GM12878 (cell line): ENCODE measurements around the gene PRSS50. TPM values are rescaled to one million over a fixed set of nuclear protein-coding genes. Genes with fewer than 3 reads are reported as not detected.
"Not testable (repeated sequence)": the region's sequence is repeated elsewhere in the genome, so short reads cannot be mapped to it uniquely, and the experiment has no call there.

ENCODE experiments used
- ATAC-seq: fragments of 200-7000 bp; cut with Tn5 transposase; 3 replicates; pipeline ENCODE4 v1.9.1; 2020; ENCODE audit warnings: mild to moderate bottlenecking, moderate library complexity
- BruUV-seq: library from RNA; stranded (reverse); fragments of 400-500 nt; replicated peaks from 2 replicates; lab custom pipeline; 2021; lab: Mats Ljungman, UMichigan
- CTCF ChIA-PET: fragments of 300-600 bp; sonication (Branson Sonifier 250); formaldehyde crosslinking; extraction: SDS; loops from one replicate; lab custom pipeline; 2021; ENCODE audit warnings: inconsistent platforms; lab: Yijun Ruan, JAX
- POLR2A ChIA-PET: fragments of 350-600 bp; formaldehyde crosslinking; extraction: SDS; loops from one replicate; lab custom pipeline; 2021; ENCODE audit warnings: inconsistent platforms; lab: Charles Lee
- RAD21 ChIA-PET: fragments of 300-600 bp; sonication (Branson Sonifier 250); formaldehyde crosslinking; loops from one replicate; lab custom pipeline; 2023; ENCODE audit warnings: antibody characterized with exemption; ENCODE audit not compliant: unreplicated experiment; lab: Charles Lee
- SMC1A ChIA-PET: fragments of 300-600 bp; sonication (Branson Sonifier 250); formaldehyde crosslinking; loops from one replicate; lab custom pipeline; 2023; ENCODE audit not compliant: unreplicated experiment, uncharacterized antibody; lab: Charles Lee
- DNase-seq: peaks from one replicate; pipeline ENCODE4 v3.0.0-alpha.2; 2011; ENCODE audit warnings: low read depth, low spot score
- FAIRE-seq: peaks from 3 replicates; lab custom pipeline; 2011; peaks lifted over from hg19 to GRCh38; lab: Jason Lieb, UNC
- H2AFZ ChIP-seq: 2 replicates; pipeline ENCODE4 v1.6.0; 2011; ENCODE audit warnings: low read depth, low read length, control low read depth; ENCODE audit not compliant: control insufficient read depth
- H3K27ac ChIP-seq: 2 replicates; pipeline ENCODE4 v1.5.1; 2011; ENCODE audit warnings: control low read depth; ENCODE audit not compliant: control insufficient read depth, insufficient read depth
- H3K27me3 ChIP-seq, 2 experiments: replicated peaks in 1 of 2; 2 replicates each; pipeline versions ENCODE4 v1.6.0 to v1.6.1; 2011; ENCODE audit warnings: low read length in 1 of 2; ENCODE audit not compliant: control insufficient read depth in 2 of 2, insufficient read depth in 2 of 2
- H3K36me3 ChIP-seq, 2 experiments: 2 replicates each; pipeline ENCODE4 v1.5.1; 2011; ENCODE audit warnings: low read length in 1 of 2; ENCODE audit not compliant: control insufficient read depth in 2 of 2, insufficient read depth in 2 of 2
- H3K4me1 ChIP-seq: 2 replicates; pipeline ENCODE4 v1.6.1; 2011; ENCODE audit warnings: mild to moderate bottlenecking, low read length, moderate library complexity, mixed read lengths; ENCODE audit not compliant: control insufficient read depth, insufficient read depth
- H3K4me2 ChIP-seq: 2 replicates; pipeline ENCODE4 v1.6.0; 2011; ENCODE audit warnings: control low read depth; ENCODE audit not compliant: control insufficient read depth, insufficient read depth
- H3K4me3 ChIP-seq: fragments of 200-600 bp; sonication (generic); 2 replicates; pipeline ENCODE4 v1.5.1; 2016
- H3K79me2 ChIP-seq: 2 replicates; pipeline ENCODE4 v1.6.0; 2011; ENCODE audit warnings: low read length; ENCODE audit not compliant: control insufficient read depth, insufficient read depth
- H3K9ac ChIP-seq: 2 replicates; pipeline ENCODE4 v1.8.0; 2011; ENCODE audit warnings: low read length, control low read depth, mixed read lengths; ENCODE audit not compliant: control insufficient read depth, insufficient read depth
- H3K9me3 ChIP-seq: replicated peaks from 3 replicates; pipeline ENCODE4 v1.5.1; 2011; ENCODE audit warnings: mild to moderate bottlenecking, low read length; ENCODE audit not compliant: control insufficient read depth, insufficient read depth
- H4K20me1 ChIP-seq: 2 replicates; pipeline ENCODE4 v1.6.0; 2011; ENCODE audit not compliant: control insufficient read depth, insufficient read depth
- KLF5 ChIP-seq: fragments of 450-650 bp; IDR thresholded peaks from 2 replicates; pipeline ENCODE4 v1.6.1; 2014; ENCODE audit warnings: mild to moderate bottlenecking; ENCODE audit not compliant: partially characterized antibody
- RAD21 ChIP-seq: IDR thresholded peaks from 2 replicates; pipeline ENCODE4 v1.6.1; 2011; ENCODE audit warnings: mild to moderate bottlenecking, low read depth, low read length, moderate library complexity; ENCODE audit not compliant: insufficient read depth
- SREBF1 ChIP-seq: IDR thresholded peaks from 2 replicates; pipeline ENCODE4 v1.6.1; 2012; ENCODE audit warnings: mild to moderate bottlenecking, low read length
- TCF12 ChIP-seq: IDR thresholded peaks from 2 replicates; pipeline ENCODE4 v1.6.1; 2011; ENCODE audit warnings: low read depth, mild to moderate bottlenecking, low read length
- ZNF217 ChIP-seq: fragments of 450-650 bp; IDR thresholded peaks from 2 replicates; pipeline ENCODE4 v1.6.1; 2017; ENCODE audit warnings: antibody characterized with exemption, mild to moderate bottlenecking
- ZNF622 ChIP-seq: fragments of 450-650 bp; IDR thresholded peaks from 2 replicates; pipeline ENCODE4 v1.6.1; 2017; ENCODE audit warnings: mild to moderate bottlenecking, inconsistent platforms
- WGBS: methylation state at CpG from one replicate; pipeline ENCODE4 v1.1.6; 2016; ENCODE audit warnings: low lambda C conversion rate; ENCODE audit not compliant: insufficient replicate concordance, insufficient coverage; ENCODE audit errors: missing lambda C conversion rate; 5-methylcytosine and 5-hydroxymethylcytosine counted together
- in situ Hi-C: fragments of 300-500 bp; cut with MboI; formaldehyde crosslinking; loops from 9 replicates; pipeline ENCODE4 v1.14.3; 2018; ENCODE audit warnings: mixed read lengths
- intact Hi-C: fragments of 100-400 bp; cut with micrococcal nuclease; formaldehyde crosslinking; loops from one replicate; pipeline ENCODE4 v1.14.2; 2022; ENCODE audit not compliant: unreplicated experiment
- polyA plus RNA-seq, 11 experiments: library from polyadenylated mRNA; depleted of rRNA in 4 of 11; unstranded in 6 of 11; stranded (reverse) in 5 of 11; fragments of >200 nt; fragmentation: Nextera tagmentation in 4 of 11; fragmentation: Illumina TruSeq in 1 of 11; extraction: Ambion mirVana in 4 of 11; extraction: Trizol in 1 of 11; gene quantifications; 1 replicate in 1 of 11; 2 replicates in 10 of 11; pipeline versions ENCODE4 v1.2.1 to v1.2.3, GENCODE V29; 2011 to 2016; ENCODE audit warnings: inconsistent platforms in 2 of 11, missing spikeins in 2 of 11, low read depth in 1 of 11
- total RNA-seq, 4 experiments: library from RNA; depleted of rRNA in 3 of 4; stranded (reverse); fragments of >200 nt in 3 of 4; fragmentation: Illumina TruSeq in 1 of 4; extraction: Trizol in 1 of 4; gene quantifications; 2 replicates each; pipeline versions ENCODE4 v1.2.1 to v1.2.3, GENCODE V29; 2013 to 2021
- TF ChIP-seq, protein P1 (sequence below): IDR thresholded peaks from 2 replicates; pipeline ENCODE4 v1.6.1; 2011; ENCODE audit warnings: mild to moderate bottlenecking, low read depth, low read length, moderate library complexity; ENCODE audit not compliant: insufficient replicate concordance

Gene PRSS50
- total and polyA plus RNA-seq, 10 of the 15 experiments (the other 5 are each of a cell fraction or from before 2014, with no cell fraction given), result 0.05 TPM; not detected in 9

DNA sequence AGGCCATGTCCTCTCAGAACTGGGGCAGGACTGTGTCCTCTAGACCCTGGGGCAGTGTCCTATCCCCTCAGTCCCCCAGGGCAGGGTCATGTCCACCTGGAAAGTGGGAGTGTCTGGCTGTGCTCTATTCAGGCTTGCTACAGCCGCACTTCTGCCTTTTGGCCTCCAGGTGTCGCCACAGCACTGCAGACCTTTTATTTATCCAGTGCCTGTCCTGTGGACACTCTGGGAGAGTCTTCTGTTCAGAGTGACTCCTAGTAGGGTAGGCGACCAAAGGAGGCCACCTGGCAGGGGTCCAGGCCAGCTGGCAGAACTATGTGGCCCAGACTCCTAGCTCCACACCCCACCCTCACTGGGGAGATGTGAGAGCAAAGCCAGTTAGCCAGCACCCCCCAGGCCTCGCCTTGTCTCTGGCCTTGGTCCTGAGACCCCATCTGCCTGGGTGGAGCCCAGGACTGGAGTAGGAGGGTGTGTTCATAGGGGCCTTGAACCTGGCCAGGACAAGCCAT lies 12.6 kb downstream of the PRSS50 start (continued):
- TF ChIP-seq RAD21 (peak; percentile 95), ZNF622 (no peak), SREBF1 (no peak), ZNF217 (no peak), TCF12 (no peak), KLF5 (no peak)
- TF ChIP-seq, protein P1, sequence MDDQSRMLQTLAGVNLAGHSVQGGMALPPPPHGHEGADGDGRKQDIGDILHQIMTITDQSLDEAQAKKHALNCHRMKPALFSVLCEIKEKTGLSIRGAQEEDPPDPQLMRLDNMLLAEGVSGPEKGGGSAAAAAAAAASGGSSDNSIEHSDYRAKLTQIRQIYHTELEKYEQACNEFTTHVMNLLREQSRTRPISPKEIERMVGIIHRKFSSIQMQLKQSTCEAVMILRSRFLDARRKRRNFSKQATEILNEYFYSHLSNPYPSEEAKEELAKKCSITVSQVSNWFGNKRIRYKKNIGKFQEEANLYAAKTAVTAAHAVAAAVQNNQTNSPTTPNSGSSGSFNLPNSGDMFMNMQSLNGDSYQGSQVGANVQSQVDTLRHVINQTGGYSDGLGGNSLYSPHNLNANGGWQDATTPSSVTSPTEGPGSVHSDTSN, result no peak

DNA sequence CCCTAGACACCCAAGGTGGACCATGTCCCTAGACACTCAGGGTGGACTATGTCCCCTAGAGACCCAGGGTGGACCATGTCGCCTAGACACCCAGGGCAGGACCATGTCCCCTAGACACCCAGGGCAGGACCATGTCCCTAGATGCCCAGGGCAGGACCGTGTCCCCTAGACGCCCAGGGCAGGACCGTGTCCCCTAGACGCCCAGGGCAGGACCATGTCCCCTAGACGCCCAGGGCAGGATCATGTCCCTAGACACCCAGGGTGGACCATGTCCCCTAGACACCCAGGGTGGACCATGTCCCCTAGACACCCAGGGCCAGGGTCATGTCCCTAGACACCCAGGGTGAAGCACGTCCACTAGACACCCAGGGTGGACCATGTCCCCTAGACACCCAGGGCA lies 13.3 kb downstream of the PRSS50 start:
- SMC1A ChIA-PET, result not testable (repeated sequence)

More for the DNA sequence above, 13.3 kb downstream of the PRSS50 start:
- H3K27me3 ChIP-seq, ATAC-seq, H3K4me3 ChIP-seq, H3K4me1 ChIP-seq, H2AFZ ChIP-seq, RAD21 ChIA-PET, H3K4me2 ChIP-seq, H3K27ac ChIP-seq, H4K20me1 ChIP-seq, POLR2A ChIA-PET, H3K79me2 ChIP-seq, H3K9ac ChIP-seq, CTCF ChIA-PET, DNase-seq, H3K36me3 ChIP-seq, FAIRE-seq, in situ Hi-C loops, H3K9me3 ChIP-seq, BruUV-seq: not testable (repeated sequence)
- 7% methylated on average over 7 of the region's 7 CpGs for WGBS
- intact Hi-C loops, result loop anchor here (10.0 kb wide), 1 partner anchor 310 kb away; no protein-coding TSS in a partner anchor
